GM19328 (cell line): Measurements from ENCODE around the gene CCR1.
A peak's percentile ranks its signal among the peaks of the same experiment; 100 is the strongest.
"Not testable (repeated sequence)": the region's sequence is repeated elsewhere in the genome, so short reads cannot be mapped to it uniquely, and the experiment has no call there.

Experiments
- ATAC-seq: cut with Tn5 transposase; IDR thresholded peaks from one replicate; pipeline ENCODE4 v1.9.1; 2021; ENCODE audit warnings: mild to moderate bottlenecking, moderate library complexity; ENCODE audit not compliant: unreplicated experiment

CCR1 gene

DNA sequence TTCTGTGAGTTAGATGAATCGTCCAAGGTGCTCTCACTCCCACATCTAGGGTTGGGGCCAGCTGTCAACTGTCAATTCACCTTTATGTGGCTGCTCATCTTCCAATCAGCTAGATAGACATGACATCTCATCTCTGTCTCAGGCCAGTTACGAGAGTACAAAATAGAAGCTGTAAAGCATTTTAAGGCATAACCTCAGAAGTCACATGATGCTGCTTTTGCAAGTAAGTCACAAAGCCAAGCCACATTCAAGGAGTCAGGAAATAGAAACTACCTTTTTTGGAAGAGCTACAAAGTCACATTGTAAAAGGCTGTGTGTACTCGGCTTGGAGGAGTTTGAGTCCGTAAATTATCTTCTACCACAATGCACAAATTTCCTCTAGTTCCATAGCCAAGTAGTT, 5.1 kb upstream of the CCR1 start:
- no peak for ATAC-seq

DNA sequence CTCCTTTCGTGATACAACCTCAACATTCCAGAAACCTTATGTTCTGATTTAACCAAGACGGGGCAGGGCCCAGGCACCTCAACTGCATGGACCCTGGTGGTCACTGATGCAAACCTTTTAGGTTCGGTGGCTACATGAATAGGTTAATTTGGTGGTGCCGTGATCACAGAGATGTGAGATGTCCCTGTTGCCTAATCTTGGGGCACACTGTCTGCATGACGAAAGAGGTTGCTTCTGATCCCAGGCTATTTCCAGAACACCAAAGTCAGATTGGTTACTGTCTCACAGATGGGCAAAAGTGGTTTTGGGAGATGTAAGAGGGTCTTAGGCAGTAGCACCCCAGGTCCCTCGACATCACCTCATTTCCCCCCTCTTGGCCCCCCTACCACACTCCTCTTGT, 4.0 kb upstream of the CCR1 start:
- no peak for ATAC-seq

DNA sequence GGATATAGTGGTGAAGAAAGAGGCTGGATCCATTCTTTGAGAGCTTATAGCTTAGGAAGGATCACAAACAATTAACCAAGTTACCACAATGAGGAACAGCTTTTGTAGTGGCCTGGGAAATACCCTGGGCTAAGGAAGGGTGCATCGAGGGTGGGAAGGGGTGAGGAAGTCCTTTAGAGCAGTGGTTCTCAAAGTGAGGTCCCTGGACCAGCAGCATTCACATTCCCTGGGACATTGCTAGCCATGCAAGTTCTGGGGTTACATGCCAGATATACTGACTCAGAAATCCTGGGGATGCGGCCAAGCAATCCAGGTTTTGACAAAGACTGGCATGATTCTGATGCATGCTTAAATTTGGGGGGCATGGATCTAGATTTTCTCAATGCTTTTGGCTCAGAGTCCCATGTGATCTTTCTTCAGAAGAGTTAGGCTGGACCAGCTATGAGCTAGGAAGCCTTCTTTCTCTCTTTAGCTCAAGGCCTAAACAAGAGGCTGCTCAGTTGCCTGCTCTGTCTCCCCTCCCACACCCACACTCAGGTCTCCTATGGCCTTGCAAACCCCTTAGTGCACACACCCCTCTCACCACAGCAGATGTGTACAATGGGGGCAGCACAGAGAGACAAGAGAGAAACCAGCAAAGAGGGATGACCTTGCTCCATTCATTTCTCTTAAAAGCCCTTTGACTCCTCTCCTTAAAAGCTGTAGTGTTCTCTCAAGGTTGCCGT, 1.8 kb upstream of the CCR1 start:
- no peak for ATAC-seq

- ATAC-seq: no peak
Observed at GRCh38 chr3:46209053-46209452, 940 bp upstream of the CCR1 start.

DNA sequence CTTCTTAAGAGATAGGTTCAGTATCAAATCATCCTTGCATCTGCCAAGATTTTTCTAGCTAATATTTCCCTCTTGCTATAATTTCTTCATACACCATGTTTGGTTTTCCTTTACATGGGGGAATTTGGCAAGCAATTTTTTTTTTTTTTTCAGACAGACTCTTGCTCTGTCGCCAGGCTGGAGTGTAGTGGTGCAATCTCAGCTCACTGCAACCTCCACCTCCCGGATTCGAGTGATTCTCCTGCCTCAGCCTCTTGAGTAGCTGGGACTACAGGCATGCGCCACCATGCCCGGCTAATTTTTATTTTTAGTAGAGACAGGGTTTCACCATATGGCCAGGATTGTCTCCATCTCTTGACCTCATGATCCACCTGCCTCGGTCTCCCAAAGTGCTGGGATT, 599 bp downstream of the CCR1 start:
- not testable (repeated sequence) for ATAC-seq

DNA sequence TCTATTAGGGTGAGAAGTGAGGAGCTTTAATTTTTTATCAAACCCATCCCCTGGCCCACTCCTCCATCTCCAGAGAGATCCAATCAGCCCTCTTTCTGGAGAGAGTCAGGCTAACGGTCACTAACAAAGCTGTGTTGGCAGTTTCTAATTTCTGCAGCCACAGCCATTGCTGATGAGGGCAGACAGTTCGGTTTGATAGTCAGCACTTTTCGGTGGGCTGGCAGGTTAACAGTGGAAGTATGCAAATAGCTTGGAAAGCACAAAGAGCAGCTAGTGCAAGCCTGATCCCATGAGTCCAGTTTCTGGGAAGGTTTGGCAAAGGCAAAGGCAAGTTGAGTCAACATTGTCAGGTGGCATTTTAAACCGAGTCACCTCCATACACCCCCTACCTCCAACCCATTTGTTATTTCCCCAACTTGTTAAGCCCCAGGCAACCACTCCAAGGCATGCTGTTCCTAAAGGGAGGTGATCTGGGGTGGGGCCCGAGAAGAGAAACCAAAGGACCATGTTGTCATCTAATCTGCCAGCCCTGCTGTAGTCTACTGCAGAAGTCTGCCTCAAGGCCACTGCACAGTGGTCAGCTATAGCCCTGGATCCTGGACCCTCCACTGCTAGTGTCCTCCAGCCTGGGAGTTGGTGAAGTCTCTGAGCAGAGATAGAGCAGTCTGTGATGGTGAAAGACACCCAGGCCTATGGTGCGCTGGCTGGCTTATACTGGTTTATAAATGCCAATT, 1.7 kb downstream of the CCR1 start:
- ATAC-seq: no peak

GRCh38 chr3:46205286-46205960, 2.7 kb downstream of the CCR1 start:
- no peak for ATAC-seq

- no peak for ATAC-seq
Observed at GRCh38 chr3:46203681-46204080, 4.4 kb downstream of the CCR1 start.

DNA sequence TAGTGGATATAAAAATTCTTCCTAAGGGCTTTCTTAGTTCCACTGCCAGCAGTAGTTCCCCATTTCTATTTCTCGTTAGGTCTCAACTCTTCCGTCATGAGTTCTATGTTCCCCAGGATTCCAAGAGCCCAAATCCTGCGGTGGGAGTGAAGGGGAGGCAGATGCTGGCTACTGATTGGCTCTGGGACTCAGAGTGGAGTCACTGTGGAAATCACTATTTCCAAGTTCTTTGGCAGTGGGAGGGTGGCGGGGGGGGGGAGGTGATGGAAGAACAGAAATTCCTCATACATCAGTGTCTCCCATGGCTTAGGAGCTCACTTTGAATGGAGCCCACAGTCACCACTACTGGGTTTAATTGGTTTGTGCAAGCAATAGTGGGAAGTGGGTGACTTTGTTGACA, 5.6 kb downstream of the CCR1 start:
- ATAC-seq: no peak

DNA sequence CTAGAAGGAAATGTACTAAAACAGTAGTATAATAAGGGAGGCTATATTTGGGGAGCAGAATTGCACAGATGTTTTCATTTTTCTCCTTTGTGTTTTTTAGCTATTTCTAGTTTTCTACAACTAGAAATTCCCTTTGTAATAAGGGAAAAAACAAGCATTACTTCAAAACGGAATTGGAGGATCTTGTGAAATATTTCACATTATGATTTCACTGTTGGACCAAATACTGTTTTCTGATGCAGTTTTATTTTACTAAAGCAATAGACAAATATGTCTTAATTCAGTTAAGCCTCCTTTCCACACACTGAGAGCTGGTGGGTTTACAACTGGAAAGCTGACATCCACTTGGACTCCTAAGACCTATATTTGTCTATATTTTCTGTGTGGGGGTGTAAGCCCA, 7.3 kb downstream of the CCR1 start:
- no peak for ATAC-seq

DNA sequence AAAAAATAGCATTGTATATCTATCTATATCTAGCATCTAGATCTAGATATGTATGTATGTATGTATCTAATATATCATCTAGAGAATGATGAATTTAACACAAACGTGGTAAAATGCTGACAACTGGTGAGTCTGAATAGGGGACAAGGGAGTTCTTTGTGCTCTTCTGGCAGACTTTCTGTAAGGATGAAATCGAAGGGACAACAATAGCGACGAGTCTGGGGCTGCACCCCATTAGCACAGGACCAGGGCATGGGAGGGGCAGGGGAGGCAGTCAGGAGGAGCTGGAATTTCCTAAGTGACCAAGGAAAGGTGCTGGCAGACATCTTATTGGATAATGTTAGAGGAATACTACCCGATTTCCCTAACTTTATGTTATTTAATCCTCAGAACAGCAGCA, 7.9 kb downstream of the CCR1 start:
- ATAC-seq: no peak

GRCh38 chr3:46196261-46196957, 11.7 kb downstream of the CCR1 start:
- no peak for ATAC-seq

- no peak for ATAC-seq
Observed at GRCh38 chr3:46194868-46195553, 13.1 kb downstream of the CCR1 start.

DNA sequence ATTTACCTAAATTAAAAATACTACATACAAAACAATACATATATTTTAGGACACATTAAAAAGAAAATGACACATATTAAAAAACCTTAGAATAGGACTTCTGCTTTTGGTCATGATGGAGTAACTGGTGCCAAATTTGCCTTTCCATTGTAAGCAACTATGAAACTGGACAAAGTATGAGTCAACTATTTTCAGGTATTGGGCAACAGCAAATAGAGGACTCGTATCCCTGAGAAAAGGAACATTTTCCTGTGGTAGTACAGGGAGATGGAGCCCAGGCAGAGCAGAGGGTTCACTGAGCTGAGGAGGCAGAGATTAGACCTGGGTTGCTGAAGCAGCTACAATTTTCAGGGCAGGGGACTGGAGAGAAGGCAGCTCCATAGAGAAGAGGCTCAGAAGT, 14.7 kb downstream of the CCR1 start:
- ATAC-seq: no peak

DNA sequence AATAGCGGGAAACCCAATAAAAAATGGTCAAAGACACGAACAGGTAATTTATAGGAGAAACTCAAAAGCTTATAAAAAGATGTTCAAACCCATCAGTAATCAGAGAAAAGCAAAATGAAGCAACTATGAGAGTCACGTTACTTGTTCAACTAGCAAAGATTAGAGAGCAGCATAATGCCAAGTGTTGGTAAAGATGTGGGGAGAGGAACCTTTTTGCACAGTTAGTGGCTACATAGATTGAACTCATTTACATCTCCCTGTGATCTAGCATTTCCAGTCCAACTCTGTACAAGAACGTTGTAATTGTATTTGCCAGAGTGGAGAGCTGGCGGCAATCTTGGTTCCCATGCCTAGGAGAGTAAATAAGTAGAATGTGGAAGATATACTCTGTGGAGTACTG, 15.2 kb downstream of the CCR1 start:
- ATAC-seq: no peak

DNA sequence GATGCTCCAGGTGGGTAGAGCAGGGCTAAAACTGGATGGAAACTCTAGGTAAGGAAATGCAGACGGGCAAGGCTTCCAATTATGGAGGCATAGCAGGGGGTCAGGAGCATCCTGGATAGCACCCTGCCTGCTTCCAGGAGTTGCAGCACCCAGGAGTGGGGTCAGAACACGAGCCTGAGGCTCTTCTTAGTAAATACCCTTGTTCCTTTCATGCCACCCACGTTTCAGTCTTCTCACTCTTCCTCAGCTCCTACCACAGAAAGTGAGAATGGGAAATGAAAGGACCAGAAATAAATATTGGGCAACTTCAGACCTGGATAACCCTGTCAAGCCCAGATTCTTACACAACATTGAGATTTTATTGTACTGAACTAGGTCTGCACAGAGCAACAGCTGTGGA, 16.4 kb downstream of the CCR1 start:
- no peak for ATAC-seq

DNA sequence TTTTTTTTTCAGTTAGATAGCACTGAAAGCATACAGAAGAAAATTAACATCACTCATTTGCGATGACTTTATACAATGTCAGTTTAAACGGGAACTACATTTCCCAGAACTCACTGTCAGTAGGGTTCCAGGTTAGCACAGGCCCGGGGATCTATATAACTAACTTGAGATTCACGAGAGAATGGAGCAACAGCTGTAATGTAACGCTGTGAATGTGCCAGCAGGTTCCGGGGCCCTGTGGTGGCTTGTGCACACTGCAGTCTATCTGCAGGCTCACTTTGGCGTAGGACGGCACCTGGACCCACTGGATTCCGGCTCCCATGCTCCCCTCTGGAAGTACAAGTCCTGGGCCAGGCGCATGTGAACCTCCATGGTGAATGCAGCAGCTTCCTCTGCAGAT, 19.4 kb downstream of the CCR1 start:
- no peak for ATAC-seq

DNA sequence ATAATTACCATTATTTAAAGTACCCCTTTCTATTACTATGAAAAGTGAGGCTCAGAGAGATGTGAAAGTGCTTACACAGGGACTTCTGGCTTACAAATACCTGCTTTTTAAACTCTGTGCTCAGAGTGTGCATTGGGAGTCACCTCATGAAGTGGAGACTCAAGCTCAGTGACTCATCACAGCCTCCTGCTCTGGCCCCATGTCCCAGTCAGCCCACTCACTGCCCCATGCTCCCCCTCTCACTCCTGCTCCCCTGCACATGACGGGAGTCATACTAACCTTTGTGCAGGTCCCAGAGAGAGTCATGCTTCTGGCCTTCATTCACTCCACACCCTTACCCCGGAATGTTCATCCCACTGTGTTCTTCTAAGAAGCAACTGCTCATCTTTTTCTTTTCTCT, 20.2 kb downstream of the CCR1 start:
- no peak for ATAC-seq

- peak; percentile 30 for ATAC-seq
Observed at GRCh38 chr3:46187341-46187700, 20.8 kb downstream of the CCR1 start.

DNA sequence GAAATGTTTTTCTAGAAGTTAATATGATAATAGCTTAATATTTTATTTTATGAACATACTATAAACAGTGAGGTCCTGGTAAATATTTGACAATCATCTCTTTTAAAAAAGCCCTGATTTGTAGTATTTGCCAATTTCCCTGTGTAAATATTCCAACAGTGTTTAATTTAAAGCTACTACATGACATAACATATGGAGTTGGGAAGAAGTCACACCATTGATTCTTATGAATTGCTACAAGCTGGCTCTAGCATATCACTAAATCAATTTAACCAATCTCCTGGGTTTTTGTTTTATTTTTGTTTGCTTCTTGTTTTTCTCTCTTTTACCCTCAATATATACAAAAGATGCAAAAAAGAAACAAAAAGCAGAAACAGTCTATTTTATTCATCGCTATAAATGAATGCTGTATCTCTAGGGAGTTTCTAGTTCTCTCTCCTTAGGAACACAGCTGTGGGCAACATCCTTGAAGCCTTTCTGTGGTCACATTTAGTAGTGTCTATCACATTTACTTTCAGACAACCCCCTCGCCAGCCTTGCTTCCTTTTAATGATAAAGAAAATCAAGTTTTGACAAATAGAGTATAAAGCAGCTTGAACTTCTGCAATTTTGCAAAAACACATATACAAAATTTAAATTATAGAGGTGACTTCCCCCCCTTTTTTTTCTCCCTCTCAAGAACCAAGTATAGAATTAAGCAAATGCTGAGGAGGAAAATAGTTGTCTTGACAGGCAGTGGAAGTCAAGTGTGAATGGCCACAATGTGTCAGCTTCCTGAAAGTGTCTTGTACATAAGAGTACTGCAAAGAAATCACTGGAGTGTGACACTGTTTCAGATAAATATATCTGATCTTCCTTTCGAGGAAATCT, 21.4 kb downstream of the CCR1 start:
- ATAC-seq: peak; percentile 64
